GM12865 (cell line): ENCODE results near the gene CCDC106.

Source experiments
- DNase-seq: peaks from one replicate; pipeline ENCODE4 v3.0.0; 2010; ENCODE audit warnings: low read depth
- H3K4me3 ChIP-seq: 2 replicates; pipeline ENCODE4 v1.5.1; 2011; ENCODE audit warnings: mild to moderate bottlenecking, low read depth, low read length, control low read depth
- TF ChIP-seq, protein P1 (sequence below): IDR thresholded peaks from 2 replicates; pipeline ENCODE4 v1.5.1; 2011; ENCODE audit warnings: low read length, control low read depth, low read depth, inconsistent platforms; ENCODE audit not compliant: insufficient read depth; ENCODE audit errors: missing control alignments

The CCDC106 gene

GRCh38 chr19:55697069-55697440, 49.0 kb downstream of the CCDC106 start:
- TF ChIP-seq, protein P1, sequence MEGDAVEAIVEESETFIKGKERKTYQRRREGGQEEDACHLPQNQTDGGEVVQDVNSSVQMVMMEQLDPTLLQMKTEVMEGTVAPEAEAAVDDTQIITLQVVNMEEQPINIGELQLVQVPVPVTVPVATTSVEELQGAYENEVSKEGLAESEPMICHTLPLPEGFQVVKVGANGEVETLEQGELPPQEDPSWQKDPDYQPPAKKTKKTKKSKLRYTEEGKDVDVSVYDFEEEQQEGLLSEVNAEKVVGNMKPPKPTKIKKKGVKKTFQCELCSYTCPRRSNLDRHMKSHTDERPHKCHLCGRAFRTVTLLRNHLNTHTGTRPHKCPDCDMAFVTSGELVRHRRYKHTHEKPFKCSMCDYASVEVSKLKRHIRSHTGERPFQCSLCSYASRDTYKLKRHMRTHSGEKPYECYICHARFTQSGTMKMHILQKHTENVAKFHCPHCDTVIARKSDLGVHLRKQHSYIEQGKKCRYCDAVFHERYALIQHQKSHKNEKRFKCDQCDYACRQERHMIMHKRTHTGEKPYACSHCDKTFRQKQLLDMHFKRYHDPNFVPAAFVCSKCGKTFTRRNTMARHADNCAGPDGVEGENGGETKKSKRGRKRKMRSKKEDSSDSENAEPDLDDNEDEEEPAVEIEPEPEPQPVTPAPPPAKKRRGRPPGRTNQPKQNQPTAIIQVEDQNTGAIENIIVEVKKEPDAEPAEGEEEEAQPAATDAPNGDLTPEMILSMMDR: no peak
- no peak overlapping the region for H3K4me3 ChIP-seq
- no peak for DNase-seq

DNA sequence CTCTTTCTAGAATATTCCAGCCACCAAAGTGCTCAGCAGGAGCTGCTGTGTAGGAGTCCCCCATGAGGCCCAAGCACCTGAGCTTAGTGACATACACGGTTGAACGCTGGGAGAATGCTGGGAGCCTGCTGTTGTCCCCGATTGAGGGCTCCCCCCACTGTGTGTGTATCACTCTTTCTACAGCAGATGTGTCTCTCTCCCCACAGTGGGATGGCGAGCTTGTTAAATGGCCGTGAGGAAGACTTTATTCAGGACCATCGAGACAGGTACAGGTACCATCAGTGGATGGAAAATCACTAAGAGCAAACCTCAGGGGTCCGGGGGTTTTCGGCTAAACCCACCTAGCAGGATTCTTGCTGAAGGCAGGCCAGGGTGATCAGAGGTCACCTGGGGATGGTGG, 49.7 kb downstream of the CCDC106 start:
- H3K4me3 ChIP-seq: no peak overlapping the region
- DNase-seq: no peak
- TF ChIP-seq, protein P1: no peak

DNA sequence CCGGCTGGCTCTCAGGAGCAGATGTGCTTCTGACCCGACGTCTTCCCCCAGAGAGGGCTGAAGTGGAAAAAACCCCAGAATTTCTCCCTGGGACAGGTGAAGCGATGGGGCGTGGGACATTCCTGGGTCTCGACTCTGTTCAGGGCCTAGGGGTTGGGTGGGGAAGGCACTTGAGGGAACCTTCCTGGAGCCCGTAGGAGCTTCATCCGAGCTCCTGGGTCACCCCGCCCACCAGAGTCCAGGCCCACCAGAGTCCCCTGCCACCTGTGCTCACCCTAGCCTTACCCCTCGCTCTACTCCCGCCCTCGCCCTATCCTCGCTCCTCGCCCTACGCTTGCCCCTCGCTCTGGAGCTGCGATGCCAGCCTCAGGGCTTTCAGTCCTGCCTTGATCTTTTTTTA, 50.2 kb downstream of the CCDC106 start:
- no peak overlapping the region for H3K4me3 ChIP-seq
- DNase-seq: no peak
- TF ChIP-seq, protein P1: no peak

GRCh38 chr19:55699221-55699620, 51.2 kb downstream of the CCDC106 start:
- TF ChIP-seq, protein P1: no peak
- H3K4me3 ChIP-seq: no peak overlapping the region
- DNase-seq: no peak

- TF ChIP-seq, protein P1: no peak
- DNase-seq: no peak
- no peak overlapping the region for H3K4me3 ChIP-seq
These were observed 52.8 kb downstream of the CCDC106 start for GRCh38 chr19:55700813-55701212.

DNA sequence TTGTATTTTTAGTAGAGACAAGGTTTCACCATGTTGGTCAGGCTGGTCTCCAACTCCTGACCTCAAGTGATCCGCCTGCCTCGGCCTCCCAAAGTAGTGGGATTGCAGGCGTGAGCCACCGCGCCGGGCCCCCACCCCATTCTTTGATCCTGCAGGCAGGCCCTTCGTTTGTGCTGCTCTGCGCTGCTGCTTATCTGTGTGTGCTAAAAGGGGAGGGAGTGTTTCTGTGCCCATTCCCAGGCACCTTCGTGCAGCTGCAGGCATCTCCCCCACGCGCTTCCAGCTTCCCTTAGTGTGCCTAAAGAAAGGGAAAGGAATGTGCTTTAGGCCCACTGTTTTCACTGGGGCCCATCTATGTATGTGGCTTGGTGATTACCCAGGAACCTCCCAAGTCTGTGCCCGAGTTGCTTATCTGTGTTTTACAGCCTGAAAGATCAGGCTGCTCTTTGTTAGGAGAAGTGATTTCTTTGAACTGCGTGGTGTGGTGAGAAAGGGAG, 54.2 kb downstream of the CCDC106 start:
- H3K4me3 ChIP-seq: no peak overlapping the region
- no peak for DNase-seq
- TF ChIP-seq, protein P1: no peak
